ENCODE results near the gene AP4B1. TPM values are rescaled to one million over a fixed set of nuclear protein-coding genes. Genes with fewer than 3 reads are reported as not detected.
"Not testable (repeated sequence)": the region's sequence is repeated elsewhere in the genome, so short reads cannot be mapped to it uniquely, and the experiment has no call there.

AP4B1 gene
- total RNA-seq, 1 experiment from 2014 or later, result 18.3 TPM

DNA sequence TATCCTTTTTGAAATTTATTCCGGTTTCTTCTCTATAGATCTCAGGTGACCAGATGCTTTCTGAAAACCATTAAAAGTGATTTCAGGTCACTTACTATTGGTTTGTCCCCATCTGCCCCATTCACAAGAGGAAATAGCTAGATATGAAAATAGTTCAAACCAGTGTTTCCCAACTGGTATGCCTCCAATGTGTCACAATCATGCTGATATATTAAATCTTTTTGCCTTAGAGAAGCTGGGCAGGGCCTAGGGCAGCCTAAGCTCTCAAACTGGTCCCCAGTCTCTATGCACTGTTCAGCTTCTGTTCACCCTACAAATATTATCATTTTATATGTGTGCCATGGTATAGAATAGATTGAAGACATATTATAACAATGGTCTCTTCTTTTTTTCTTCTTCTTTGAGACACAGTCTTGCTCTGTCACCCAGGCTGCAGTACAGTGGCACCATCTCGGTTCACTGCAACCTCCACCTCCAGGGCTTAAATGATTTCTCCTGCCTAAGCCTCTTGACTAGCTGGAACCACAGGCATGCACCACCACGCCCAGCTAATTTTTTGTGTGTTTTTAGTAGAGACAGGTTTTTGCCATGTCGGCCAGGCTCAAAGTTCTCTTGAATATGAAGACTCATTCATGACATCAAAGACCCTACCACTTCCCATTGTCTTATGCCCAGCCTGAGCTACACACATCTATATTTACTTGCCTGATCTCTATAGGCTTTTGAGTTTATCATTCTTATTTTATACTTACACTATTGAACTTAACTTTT, 48.8 kb downstream of the AP4B1 start:
- no peaks in the 10 kb centered on the region for H3K27me3 Mint-ChIP-seq (ENCODE audit: unreplicated experiment)
- H3K36me3 Mint-ChIP-seq (ENCODE audit: insufficient read depth, unreplicated experiment), result no peaks in the 10 kb centered on the region
- BruUV-seq (replicated peaks), result no TSS peak
- no peak overlapping the region for H3K27ac Mint-ChIP-seq (ENCODE audit: unreplicated experiment)
- intact Hi-C loops (cut with micrococcal nuclease; ENCODE audit: unreplicated experiment), result no loop called here
- no peak for DNase-seq
- H3K4me3 Mint-ChIP-seq (ENCODE audit: low read depth, unreplicated experiment), result no peak overlapping the region
- TF ChIP-seq, protein P1, sequence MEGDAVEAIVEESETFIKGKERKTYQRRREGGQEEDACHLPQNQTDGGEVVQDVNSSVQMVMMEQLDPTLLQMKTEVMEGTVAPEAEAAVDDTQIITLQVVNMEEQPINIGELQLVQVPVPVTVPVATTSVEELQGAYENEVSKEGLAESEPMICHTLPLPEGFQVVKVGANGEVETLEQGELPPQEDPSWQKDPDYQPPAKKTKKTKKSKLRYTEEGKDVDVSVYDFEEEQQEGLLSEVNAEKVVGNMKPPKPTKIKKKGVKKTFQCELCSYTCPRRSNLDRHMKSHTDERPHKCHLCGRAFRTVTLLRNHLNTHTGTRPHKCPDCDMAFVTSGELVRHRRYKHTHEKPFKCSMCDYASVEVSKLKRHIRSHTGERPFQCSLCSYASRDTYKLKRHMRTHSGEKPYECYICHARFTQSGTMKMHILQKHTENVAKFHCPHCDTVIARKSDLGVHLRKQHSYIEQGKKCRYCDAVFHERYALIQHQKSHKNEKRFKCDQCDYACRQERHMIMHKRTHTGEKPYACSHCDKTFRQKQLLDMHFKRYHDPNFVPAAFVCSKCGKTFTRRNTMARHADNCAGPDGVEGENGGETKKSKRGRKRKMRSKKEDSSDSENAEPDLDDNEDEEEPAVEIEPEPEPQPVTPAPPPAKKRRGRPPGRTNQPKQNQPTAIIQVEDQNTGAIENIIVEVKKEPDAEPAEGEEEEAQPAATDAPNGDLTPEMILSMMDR (IDR thresholded peaks at IDR 0.05; ENCODE audit: unreplicated experiment), result no peak
- H3K9me3 Mint-ChIP-seq (ENCODE audit: low read depth, unreplicated experiment), result no peaks in the 10 kb centered on the region
- CTCF ChIA-PET, result interaction anchor here (0.5 kb wide), 1 partner anchor 19 kb away, joined by 3 read pairs; no protein-coding TSS in a partner anchor
- peaks cover 2% of the 10 kb centered on the region for H3K4me1 Mint-ChIP-seq (ENCODE audit: low read depth, unreplicated experiment)

DNA sequence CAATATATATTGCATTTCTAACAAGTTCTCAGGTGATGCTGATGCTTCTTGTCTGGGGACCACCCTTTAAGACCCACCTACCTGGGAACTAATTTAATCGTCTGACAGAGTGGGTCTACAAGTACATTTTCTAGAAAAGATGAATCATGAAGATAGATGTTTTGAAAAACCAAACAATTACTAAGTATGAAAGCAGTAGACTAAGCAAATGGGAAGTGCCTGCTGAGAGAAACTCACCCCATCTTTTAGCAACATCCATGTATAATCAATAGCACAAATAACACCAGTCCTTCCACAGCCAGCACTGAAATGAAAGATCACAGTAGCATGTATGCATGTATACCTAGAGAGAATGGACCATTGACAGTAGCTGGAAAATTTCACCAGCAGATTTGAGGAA, 50.4 kb downstream of the AP4B1 start:
- Mint-ChIP-seq H3K27me3 (ENCODE audit: unreplicated experiment) (no peaks in the 10 kb centered on the region), H3K36me3 (ENCODE audit: insufficient read depth, unreplicated experiment) (no peaks in the 10 kb centered on the region), H3K4me3 (ENCODE audit: low read depth, unreplicated experiment) (no peak overlapping the region), H3K4me1 (ENCODE audit: low read depth, unreplicated experiment) (no peaks in the 10 kb centered on the region), H3K9me3 (ENCODE audit: low read depth, unreplicated experiment) (no peaks in the 10 kb centered on the region), H3K27ac (ENCODE audit: unreplicated experiment) (no peak overlapping the region)
- TF ChIP-seq, protein P1 (IDR thresholded peaks at IDR 0.05; ENCODE audit: unreplicated experiment), result no peak
- CTCF ChIA-PET, result no interaction called here
- intact Hi-C loops (cut with micrococcal nuclease; ENCODE audit: unreplicated experiment), result no loop called here
- BruUV-seq (replicated peaks), result no TSS peak
- no peak for DNase-seq

DNA sequence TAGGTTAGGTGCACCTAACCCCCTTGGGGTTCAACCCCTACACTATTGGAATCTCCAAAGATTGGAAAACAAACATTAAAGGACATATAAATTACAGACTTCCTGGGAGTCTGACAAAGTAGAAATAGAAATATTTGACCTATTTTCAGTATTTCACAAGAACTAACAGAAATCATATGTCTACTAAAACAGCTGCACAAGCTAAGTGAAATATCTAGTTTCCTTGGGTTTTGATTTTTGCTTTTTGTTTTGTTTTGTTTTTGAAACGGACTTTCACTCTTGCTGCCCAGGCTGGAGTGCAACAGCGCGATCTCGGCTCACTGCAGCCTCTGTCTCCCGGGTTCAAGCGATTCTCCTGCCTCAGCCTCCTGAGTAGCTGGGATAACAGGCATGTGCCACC, 51.9 kb downstream of the AP4B1 start:
- H3K27ac Mint-ChIP-seq (ENCODE audit: unreplicated experiment); H3K4me1 Mint-ChIP-seq (ENCODE audit: low read depth, unreplicated experiment); H3K27me3 Mint-ChIP-seq (ENCODE audit: unreplicated experiment); BruUV-seq (replicated peaks); H3K4me3 Mint-ChIP-seq (ENCODE audit: low read depth, unreplicated experiment); H3K9me3 Mint-ChIP-seq (ENCODE audit: low read depth, unreplicated experiment); H3K36me3 Mint-ChIP-seq (ENCODE audit: insufficient read depth, unreplicated experiment); CTCF ChIA-PET; intact Hi-C loops (cut with micrococcal nuclease; ENCODE audit: unreplicated experiment); DNase-seq: not testable (repeated sequence)

DNA sequence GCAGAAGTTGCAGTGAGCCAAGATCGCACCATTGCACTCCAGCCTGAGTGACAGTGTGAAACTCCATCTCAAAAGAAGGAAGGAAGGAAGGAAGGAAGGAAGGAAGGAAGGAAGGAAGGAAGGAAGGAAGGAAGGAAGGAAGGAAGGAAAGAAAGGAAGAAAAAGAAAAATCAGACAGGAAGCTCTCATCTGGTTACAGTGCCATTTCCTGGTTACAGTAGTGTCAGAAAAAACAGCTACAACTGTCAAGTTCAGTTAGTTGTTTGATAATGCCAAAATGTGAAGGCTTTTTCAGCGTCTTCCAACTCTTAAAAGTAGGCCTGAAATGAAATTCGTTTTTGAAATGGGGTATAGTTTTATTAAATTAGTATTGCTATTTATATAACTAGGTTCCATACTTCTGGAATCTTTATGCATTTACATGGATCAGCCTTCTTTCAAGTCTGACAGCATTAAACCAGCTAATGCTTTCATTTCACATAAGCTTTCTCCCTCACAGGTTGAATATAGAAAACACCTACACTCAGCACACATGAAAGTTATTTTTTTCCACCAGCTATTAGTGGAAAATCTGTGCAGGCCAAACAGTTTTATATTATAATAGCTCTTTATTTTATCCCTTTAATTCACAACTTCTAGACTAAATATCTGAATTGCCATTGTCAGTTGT, 54.3 kb downstream of the AP4B1 start:
- intact Hi-C loops (cut with micrococcal nuclease; ENCODE audit: unreplicated experiment), result no loop called here
- peaks cover 3% of the 10 kb centered on the region for H3K9me3 Mint-ChIP-seq (ENCODE audit: low read depth, unreplicated experiment)
- H3K27ac Mint-ChIP-seq (ENCODE audit: unreplicated experiment), result no peak overlapping the region
- H3K4me1 Mint-ChIP-seq (ENCODE audit: low read depth, unreplicated experiment), result no peaks in the 10 kb centered on the region
- BruUV-seq (replicated peaks), result no TSS peak
- H3K36me3 Mint-ChIP-seq (ENCODE audit: insufficient read depth, unreplicated experiment), result no peaks in the 10 kb centered on the region
- no peak for DNase-seq
- TF ChIP-seq, protein P1 (IDR thresholded peaks at IDR 0.05; ENCODE audit: unreplicated experiment), result no peak
- CTCF ChIA-PET, result interaction anchor here (0.9 kb wide), 1 partner anchor 29 kb away, joined by 3 read pairs; no protein-coding TSS in a partner anchor
- no peak overlapping the region for H3K4me3 Mint-ChIP-seq (ENCODE audit: low read depth, unreplicated experiment)
- no peaks in the 10 kb centered on the region for H3K27me3 Mint-ChIP-seq (ENCODE audit: unreplicated experiment)

DNA sequence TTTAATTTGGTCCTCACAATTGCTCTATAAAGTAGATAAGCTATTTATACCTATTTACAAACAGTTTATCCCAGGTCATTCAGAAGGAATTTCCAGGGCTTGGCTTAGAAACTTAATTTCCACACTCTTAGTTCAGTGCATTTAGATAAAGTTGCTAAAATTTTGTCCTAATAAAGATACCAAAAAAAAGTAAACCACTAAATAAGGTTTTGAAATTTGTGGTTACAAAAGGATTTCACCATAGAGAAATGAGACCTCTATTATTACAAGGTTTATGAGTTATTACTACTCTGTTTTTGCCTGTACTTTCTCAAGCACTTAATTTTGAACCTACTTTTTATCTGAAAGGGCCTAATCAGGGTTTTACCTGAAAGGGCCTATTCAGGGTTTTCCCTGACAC, 55.5 kb downstream of the AP4B1 start:
- no peaks in the 10 kb centered on the region for H3K27me3 Mint-ChIP-seq (ENCODE audit: unreplicated experiment)
- CTCF ChIA-PET, result no interaction called here
- TF ChIP-seq, protein P1 (IDR thresholded peaks at IDR 0.05; ENCODE audit: unreplicated experiment), result no peak
- intact Hi-C loops (cut with micrococcal nuclease; ENCODE audit: unreplicated experiment), result no loop called here
- no peak overlapping the region for H3K4me3 Mint-ChIP-seq (ENCODE audit: low read depth, unreplicated experiment)
- no peak overlapping the region for H3K27ac Mint-ChIP-seq (ENCODE audit: unreplicated experiment)
- H3K4me1 Mint-ChIP-seq (ENCODE audit: low read depth, unreplicated experiment), result no peaks in the 10 kb centered on the region
- no peak for DNase-seq
- H3K36me3 Mint-ChIP-seq (ENCODE audit: insufficient read depth, unreplicated experiment), result no peaks in the 10 kb centered on the region
- BruUV-seq (replicated peaks), result no TSS peak
- peaks cover 3% of the 10 kb centered on the region for H3K9me3 Mint-ChIP-seq (ENCODE audit: low read depth, unreplicated experiment)
